ENCODE measurements around the gene MRPL14. TPM values are rescaled to one million over a fixed set of nuclear protein-coding genes. Genes with fewer than 3 reads are reported as not detected.
A peak's percentile ranks its signal among the peaks of the same experiment; 100 is the strongest.

The MRPL14 gene
- total RNA-seq, 4 donors from 2014 or later = 8.8 to 36.6 (median 18.9) TPM

DNA sequence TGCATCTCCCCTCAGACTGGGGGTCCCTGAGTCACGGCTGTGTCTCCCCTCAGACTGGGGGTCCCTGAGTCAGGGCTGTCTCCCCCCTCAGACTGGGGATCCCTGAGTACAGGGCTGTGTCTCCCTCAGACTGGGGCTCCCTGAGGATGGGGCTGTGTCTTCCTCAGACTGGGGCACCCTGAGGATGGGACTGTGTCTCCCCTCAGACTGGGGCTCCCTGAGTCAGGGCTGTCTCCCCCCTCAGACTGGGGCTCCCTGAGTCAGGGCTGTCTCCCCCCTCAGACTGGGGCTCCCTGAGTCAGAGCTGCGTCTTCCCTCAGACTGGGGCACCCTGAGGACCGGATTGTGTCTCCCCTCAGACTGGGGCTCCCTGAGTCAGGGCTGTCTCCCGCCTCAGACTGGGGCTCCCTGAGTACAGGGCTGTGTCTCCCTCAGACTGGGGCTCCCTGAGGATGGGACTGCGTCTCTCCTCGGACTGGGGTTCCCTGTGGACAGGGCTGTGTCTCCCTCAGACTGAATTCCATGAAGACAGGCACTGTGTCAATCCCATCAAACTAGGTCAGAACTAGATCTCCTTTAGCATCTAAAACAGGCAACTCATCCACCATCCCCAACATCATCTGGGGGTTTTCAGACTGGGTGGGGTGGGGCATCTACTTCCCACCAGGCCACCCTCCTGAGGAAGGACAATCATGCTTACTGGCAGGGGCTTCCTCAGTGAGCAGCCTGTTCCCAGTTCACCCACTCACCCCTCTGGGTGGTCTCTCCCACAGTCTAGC lies 60.7 kb downstream of the MRPL14 start:
- TF ChIP-seq POLR2A (IDR thresholded peaks at IDR 0.05) (no peak), EP300 (IDR thresholded peaks at IDR 0.05) (no peak)
- TF ChIP-seq, protein P1, sequence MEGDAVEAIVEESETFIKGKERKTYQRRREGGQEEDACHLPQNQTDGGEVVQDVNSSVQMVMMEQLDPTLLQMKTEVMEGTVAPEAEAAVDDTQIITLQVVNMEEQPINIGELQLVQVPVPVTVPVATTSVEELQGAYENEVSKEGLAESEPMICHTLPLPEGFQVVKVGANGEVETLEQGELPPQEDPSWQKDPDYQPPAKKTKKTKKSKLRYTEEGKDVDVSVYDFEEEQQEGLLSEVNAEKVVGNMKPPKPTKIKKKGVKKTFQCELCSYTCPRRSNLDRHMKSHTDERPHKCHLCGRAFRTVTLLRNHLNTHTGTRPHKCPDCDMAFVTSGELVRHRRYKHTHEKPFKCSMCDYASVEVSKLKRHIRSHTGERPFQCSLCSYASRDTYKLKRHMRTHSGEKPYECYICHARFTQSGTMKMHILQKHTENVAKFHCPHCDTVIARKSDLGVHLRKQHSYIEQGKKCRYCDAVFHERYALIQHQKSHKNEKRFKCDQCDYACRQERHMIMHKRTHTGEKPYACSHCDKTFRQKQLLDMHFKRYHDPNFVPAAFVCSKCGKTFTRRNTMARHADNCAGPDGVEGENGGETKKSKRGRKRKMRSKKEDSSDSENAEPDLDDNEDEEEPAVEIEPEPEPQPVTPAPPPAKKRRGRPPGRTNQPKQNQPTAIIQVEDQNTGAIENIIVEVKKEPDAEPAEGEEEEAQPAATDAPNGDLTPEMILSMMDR (IDR thresholded peaks at IDR 0.05) = no peak
- WGBS, 2 donors = 91% methylated on average over 3 of the region's 6 CpGs; no CpG with 5 or more reads in 1 of the 2 donors

GRCh38 chr6:44065443-44066140 lies 61.7 kb downstream of the MRPL14 start:
- Histone ChIP-seq H3K4me3 (no peak overlapping the region), H3K4me1 (peaks cover 0 to 47% (median 10%) of the 10 kb centered on the region in 4 donors), H3K27ac (peak overlapping the region in 1 of 4 donors; percentile 55), H3K27me3 (no peaks in the 10 kb centered on the region), H3K36me3 (no peaks in the 10 kb centered on the region), H3K9me3 (no peaks in the 10 kb centered on the region)
- WGBS, 2 donors = 59 to 71% methylated on average over 13 of the region's 13 CpGs
- TF ChIP-seq, protein P1 (IDR thresholded peaks at IDR 0.05) = no peak
- TF ChIP-seq EP300 (IDR thresholded peaks at IDR 0.05) (no peak), POLR2A (IDR thresholded peaks at IDR 0.05) (no peak)
- DNase-seq (ENCODE audit: low spot score in 2 of 2) = no peak

More for the DNA sequence above, 60.7 kb downstream of the MRPL14 start:
- Histone ChIP-seq H3K36me3 (no peaks in the 10 kb centered on the region), H3K27ac (no peak overlapping the region), H3K27me3 (no peaks in the 10 kb centered on the region), H3K4me1 (peaks cover 0 to 40% (median 7%) of the 10 kb centered on the region in 4 donors), H3K9me3 (no peaks in the 10 kb centered on the region), H3K4me3 (no peak overlapping the region)
- DNase-seq (ENCODE audit: low spot score in 2 of 2) = no peak

- Histone ChIP-seq H3K27me3 (no peaks in the 10 kb centered on the region), H3K4me1 (peaks cover 0 to 47% (median 10%) of the 10 kb centered on the region in 4 donors), H3K36me3 (no peaks in the 10 kb centered on the region), H3K9me3 (no peaks in the 10 kb centered on the region), H3K4me3 (no peak overlapping the region), H3K27ac (peak overlapping the region in 1 of 4 donors; percentile 55)
- TF ChIP-seq EP300 (IDR thresholded peaks at IDR 0.05) (no peak), POLR2A (IDR thresholded peaks at IDR 0.05) (no peak)
- TF ChIP-seq, protein P1 (IDR thresholded peaks at IDR 0.05) = no peak
- DNase-seq (ENCODE audit: low spot score in 2 of 2) = no peak
- WGBS, 2 donors = 85 to 96% methylated on average over 3 of the region's 3 CpGs
Observed at GRCh38 chr6:44064948-44065272, 62.3 kb downstream of the MRPL14 start.

GRCh38 chr6:44064089-44064947 lies 62.9 kb downstream of the MRPL14 start:
- H3K36me3 ChIP-seq = no peaks in the 10 kb centered on the region
- no peak overlapping the region for H3K4me3 ChIP-seq
- H3K27ac ChIP-seq = peak overlapping the region in 2 of 4 donors; percentile 55 to 56
- peaks cover 0 to 5% (median 0%) of the 10 kb centered on the region in 4 donors for H3K9me3 ChIP-seq
- WGBS, 2 donors = 55 to 70% methylated on average over 16 to 17 of the region's 17 CpGs
- no peaks in the 10 kb centered on the region for H3K27me3 ChIP-seq
- peaks cover 0 to 48% (median 10%) of the 10 kb centered on the region in 4 donors for H3K4me1 ChIP-seq
- peak in 1 of 2 donors; percentile 70 for DNase-seq (ENCODE audit: low spot score in 2 of 2)
- TF ChIP-seq POLR2A (IDR thresholded peaks at IDR 0.05) (no peak), EP300 (IDR thresholded peaks at IDR 0.05) (peak in 1 of 2 donors; percentile 62)

DNA sequence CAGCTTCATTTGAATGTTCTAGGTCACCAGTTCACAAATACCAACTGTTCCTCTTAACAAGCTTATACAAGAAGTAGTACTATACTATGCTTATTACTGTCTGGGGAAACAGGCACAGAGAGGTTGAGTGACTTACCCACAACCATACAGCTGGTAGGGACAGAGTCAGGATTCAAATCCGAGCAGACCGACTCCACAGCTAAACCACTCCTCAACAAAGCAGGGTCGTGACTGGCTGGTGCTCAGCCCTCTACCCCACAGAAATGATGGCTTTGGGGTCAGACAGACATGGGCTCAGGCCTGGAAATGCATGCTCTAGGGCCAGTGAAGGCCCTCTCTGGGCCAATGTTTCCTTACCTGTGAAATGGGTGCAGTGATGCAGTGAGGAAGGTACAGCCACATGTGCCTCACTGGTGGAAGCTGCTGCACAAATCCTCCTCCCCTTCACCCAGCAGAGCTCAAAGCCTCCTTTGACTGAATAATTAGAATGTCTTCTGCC lies 63.6 kb downstream of the MRPL14 start:
- Histone ChIP-seq H3K27me3 (no peaks in the 10 kb centered on the region), H3K4me1 (peaks cover 0 to 55% (median 12%) of the 10 kb centered on the region in 4 donors)
- DNase-seq (ENCODE audit: low spot score in 2 of 2) = no peak

More for the DNA sequence above, 63.6 kb downstream of the MRPL14 start:
- Histone ChIP-seq H3K4me3 (no peak overlapping the region), H3K36me3 (no peaks in the 10 kb centered on the region), H3K9me3 (peaks cover 0 to 5% (median 0%) of the 10 kb centered on the region in 4 donors), H3K27ac (peak overlapping the region in 2 of 4 donors; percentile 55 to 56)
- 72 to 78% methylated on average over 3 of the region's 3 CpGs for WGBS, 2 donors
- TF ChIP-seq EP300 (IDR thresholded peaks at IDR 0.05) (no peak), POLR2A (IDR thresholded peaks at IDR 0.05) (no peak)
- TF ChIP-seq, protein P1 (IDR thresholded peaks at IDR 0.05) = no peak

Measured in tibial nerve (tissue), 4 donors.